ENCODE data around the gene EIF4A2.

- TF ChIP-seq CTCF (IDR thresholded peaks at IDR 0.05; ENCODE audit: borderline replicate concordance, extremely low read depth, low read length, poor library complexity, severe bottlenecking) (no peak), EZH2 (IDR thresholded peaks at IDR 0.05; ENCODE audit: borderline replicate concordance, low read depth, low read length, severe bottlenecking) (no peak)
Observed at GRCh38 chr3:186759231-186759930, 24.0 kb upstream of the EIF4A2 start.
